ENCODE measurements around the gene ZCCHC14.
"Not testable (repeated sequence)": the region's sequence is repeated elsewhere in the genome, so short reads cannot be mapped to it uniquely, and the experiment has no call there.

DNA sequence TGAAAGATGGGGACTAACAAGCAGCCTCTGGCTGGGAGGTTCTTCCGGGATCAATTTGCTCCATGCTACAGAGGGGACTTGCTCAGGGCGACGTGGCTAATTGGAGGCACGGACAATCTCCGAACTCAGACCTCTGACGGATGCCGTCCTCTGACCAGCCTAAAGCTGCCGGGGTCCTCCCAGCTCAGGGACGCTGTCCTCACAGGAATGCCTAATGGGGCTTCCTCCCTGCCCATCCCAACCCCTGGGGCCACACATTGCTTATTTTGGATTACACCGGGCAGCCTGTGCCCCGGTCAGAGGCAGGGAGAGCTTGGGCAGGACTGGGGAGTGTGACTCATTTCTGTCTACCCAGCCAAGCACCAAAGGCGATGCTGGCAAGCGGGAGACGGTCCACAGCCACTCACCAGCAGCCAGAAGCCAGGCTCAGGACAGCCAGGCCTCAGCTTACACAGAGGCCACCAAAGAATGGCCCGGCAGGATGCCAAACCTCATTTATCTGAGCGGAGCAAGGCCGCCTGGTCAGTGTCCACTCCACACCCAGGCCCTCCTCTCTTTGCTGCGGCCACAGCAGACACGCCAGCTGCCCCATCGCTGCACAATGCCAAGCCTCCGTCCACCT lies 25.7 kb upstream of the ZCCHC14 start:
- TF ChIP-seq, protein P1, sequence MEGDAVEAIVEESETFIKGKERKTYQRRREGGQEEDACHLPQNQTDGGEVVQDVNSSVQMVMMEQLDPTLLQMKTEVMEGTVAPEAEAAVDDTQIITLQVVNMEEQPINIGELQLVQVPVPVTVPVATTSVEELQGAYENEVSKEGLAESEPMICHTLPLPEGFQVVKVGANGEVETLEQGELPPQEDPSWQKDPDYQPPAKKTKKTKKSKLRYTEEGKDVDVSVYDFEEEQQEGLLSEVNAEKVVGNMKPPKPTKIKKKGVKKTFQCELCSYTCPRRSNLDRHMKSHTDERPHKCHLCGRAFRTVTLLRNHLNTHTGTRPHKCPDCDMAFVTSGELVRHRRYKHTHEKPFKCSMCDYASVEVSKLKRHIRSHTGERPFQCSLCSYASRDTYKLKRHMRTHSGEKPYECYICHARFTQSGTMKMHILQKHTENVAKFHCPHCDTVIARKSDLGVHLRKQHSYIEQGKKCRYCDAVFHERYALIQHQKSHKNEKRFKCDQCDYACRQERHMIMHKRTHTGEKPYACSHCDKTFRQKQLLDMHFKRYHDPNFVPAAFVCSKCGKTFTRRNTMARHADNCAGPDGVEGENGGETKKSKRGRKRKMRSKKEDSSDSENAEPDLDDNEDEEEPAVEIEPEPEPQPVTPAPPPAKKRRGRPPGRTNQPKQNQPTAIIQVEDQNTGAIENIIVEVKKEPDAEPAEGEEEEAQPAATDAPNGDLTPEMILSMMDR (IDR thresholded peaks at IDR 0.05) = not testable (repeated sequence)
- not testable (repeated sequence) for TF ChIP-seq POLR2A (IDR thresholded peaks at IDR 0.05)

All from esophagus squamous epithelium (tissue), 4 donors.